ENCODE results near the gene SIK3. TPM values are rescaled to one million over a fixed set of nuclear protein-coding genes. Genes with fewer than 3 reads are reported as not detected.

SIK3 gene
- total RNA-seq, 1 donor from 2014 or later: 54.2 TPM

DNA sequence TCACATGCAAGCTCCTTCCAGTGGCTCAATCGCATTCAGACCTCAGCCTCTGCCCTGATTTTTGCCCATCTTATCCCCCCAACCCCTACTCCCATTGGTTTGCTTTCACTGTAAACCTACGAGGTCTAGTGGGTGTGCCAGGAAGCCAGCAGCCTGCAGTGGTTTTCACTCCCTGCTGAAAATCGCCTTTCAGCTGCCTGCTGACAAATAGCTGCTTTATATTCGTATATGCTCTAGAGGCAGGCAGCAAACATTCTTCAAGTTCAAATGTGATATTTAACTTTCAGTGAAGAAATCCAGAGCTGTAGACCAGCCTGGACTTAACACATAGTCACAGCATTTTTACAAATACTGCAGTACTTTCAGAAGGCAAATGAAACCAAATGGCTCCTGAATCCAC lies 168.1 kb downstream of the SIK3 start:
- peaks cover 10% of the 10 kb centered on the region for H3K9me3 Mint-ChIP-seq
- H3K27ac Mint-ChIP-seq: peak overlapping the region; percentile 90
- peak overlapping the region; percentile 74 for H3K4me3 Mint-ChIP-seq
- H3K27me3 Mint-ChIP-seq (ENCODE audit: insufficient read depth): no peaks in the 10 kb centered on the region
- peak; percentile 34 for DNase-seq (ENCODE audit: low spot score)
- intact Hi-C loops (cut with micrococcal nuclease): loop anchor here (2.0 kb wide), 1 partner anchor 47 kb away; no protein-coding TSS in a partner anchor
- H3K4me1 Mint-ChIP-seq (ENCODE audit: low read depth): peaks cover 69% of the 10 kb centered on the region
- peaks cover 22% of the 10 kb centered on the region for H3K36me3 Mint-ChIP-seq (ENCODE audit: low read depth)

DNA sequence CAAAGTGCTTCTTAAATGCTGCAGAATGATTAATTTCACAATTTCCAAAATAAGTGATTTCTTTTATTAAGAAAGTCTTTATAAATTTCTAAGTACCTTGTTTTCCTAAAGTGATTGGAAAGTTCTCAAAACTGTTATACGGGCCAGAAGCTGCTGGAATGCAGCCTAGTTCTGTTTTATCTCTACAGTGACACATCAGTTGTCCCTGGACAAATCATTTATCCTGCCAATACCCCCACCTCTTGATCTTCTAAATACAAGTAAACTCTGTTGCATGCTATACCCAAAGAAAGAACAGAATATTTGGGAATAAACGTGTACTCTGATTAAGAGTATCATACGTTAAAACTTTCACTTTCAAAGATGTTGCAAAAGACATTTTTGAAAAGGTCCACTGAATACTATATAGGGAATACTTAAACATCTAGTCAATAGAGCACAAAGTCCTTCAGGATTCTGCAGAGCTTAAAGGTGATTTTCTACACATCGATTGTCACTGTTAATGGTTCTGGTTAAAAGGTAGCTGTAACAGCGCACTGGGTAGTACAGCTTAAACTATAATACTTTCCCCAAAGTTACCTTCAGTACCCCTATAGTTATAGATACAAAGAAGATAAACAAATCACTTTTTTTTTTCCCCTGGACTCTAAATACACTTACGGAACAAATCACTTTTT lies 168.7 kb downstream of the SIK3 start:
- no peaks in the 10 kb centered on the region for H3K27me3 Mint-ChIP-seq (ENCODE audit: insufficient read depth)
- H3K27ac Mint-ChIP-seq: peak overlapping the region; percentile 90
- intact Hi-C loops (cut with micrococcal nuclease): loop anchor here (2.0 to 5.0 kb wide), 2 partner anchors 47 to 148 kb away; no protein-coding TSS in a partner anchor
- H3K36me3 Mint-ChIP-seq (ENCODE audit: low read depth): peaks cover 23% of the 10 kb centered on the region
- peaks cover 10% of the 10 kb centered on the region for H3K9me3 Mint-ChIP-seq
- H3K4me3 Mint-ChIP-seq: peak overlapping the region; percentile 74
- peaks cover 75% of the 10 kb centered on the region for H3K4me1 Mint-ChIP-seq (ENCODE audit: low read depth)
- DNase-seq (ENCODE audit: low spot score): no peak

DNA sequence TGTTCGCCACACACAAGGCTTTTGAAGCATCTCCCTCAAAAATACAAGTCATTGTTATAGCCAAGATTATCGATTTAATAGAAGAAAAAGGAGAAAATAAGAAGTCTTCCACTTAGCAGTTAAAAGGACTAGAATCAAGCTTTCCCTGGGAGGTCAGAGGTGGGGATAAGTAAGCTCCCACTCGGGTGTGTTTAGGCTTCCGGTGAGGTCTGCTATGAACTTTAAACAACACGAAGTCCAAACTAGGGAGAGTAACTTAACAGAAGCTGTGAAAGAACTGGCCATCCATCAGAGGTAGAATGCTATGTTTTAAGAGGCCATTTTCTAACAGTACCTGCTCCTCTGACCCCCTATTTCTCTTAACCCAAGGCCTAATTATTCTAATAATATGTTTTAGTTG lies 169.4 kb downstream of the SIK3 start:
- H3K4me1 Mint-ChIP-seq (ENCODE audit: low read depth): peaks cover 78% of the 10 kb centered on the region
- peaks cover 4% of the 10 kb centered on the region for H3K9me3 Mint-ChIP-seq
- intact Hi-C loops (cut with micrococcal nuclease): loop anchor here (5.0 kb wide), 1 partner anchor 148 kb away; no protein-coding TSS in a partner anchor
- H3K36me3 Mint-ChIP-seq (ENCODE audit: low read depth): peaks cover 17% of the 10 kb centered on the region
- H3K4me3 Mint-ChIP-seq: peak overlapping the region; percentile 33
- DNase-seq (ENCODE audit: low spot score): no peak
- H3K27me3 Mint-ChIP-seq (ENCODE audit: insufficient read depth): no peaks in the 10 kb centered on the region
- peak overlapping the region; percentile 77 for H3K27ac Mint-ChIP-seq

DNA sequence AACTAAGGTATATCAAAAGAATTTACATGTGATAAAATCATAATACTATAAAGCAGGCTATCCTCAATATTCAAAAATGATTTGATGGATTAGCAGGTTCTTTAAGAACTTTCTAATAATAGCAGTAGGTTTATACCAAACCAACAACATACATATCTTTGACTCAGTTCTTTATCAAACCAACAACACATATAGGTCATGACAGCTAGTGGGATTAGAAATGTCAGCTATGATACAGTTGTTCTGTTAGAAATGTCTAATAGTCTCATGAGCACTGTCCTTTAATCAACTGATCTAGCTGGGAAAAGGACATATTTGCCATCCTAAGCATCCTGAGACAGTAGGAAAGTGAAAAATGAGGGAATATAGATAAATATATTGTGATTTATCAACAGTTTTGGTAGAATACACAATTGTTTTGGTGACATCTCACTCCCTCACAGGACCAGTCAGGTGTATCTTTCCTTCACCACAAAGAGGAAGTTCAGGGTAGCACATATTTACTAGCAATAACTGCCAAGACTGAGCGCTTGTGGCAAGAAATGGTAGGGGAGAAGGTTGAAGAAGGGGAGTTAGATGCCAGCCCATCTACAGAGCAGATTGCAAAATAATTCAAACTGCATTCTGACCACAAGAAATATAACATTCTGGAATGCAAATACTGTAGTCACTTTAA lies 170.0 kb downstream of the SIK3 start:
- no peaks in the 10 kb centered on the region for H3K27me3 Mint-ChIP-seq (ENCODE audit: insufficient read depth)
- peaks cover 78% of the 10 kb centered on the region for H3K4me1 Mint-ChIP-seq (ENCODE audit: low read depth)
- intact Hi-C loops (cut with micrococcal nuclease): loop anchor here (5.0 kb wide), 1 partner anchor 149 kb away; no protein-coding TSS in a partner anchor
- H3K4me3 Mint-ChIP-seq: peak overlapping the region; percentile 40
- peaks cover 14% of the 10 kb centered on the region for H3K36me3 Mint-ChIP-seq (ENCODE audit: low read depth)
- peak; percentile 6 for DNase-seq (ENCODE audit: low spot score)
- peak overlapping the region; percentile 49 for H3K27ac Mint-ChIP-seq
- H3K9me3 Mint-ChIP-seq: no peaks in the 10 kb centered on the region

DNA sequence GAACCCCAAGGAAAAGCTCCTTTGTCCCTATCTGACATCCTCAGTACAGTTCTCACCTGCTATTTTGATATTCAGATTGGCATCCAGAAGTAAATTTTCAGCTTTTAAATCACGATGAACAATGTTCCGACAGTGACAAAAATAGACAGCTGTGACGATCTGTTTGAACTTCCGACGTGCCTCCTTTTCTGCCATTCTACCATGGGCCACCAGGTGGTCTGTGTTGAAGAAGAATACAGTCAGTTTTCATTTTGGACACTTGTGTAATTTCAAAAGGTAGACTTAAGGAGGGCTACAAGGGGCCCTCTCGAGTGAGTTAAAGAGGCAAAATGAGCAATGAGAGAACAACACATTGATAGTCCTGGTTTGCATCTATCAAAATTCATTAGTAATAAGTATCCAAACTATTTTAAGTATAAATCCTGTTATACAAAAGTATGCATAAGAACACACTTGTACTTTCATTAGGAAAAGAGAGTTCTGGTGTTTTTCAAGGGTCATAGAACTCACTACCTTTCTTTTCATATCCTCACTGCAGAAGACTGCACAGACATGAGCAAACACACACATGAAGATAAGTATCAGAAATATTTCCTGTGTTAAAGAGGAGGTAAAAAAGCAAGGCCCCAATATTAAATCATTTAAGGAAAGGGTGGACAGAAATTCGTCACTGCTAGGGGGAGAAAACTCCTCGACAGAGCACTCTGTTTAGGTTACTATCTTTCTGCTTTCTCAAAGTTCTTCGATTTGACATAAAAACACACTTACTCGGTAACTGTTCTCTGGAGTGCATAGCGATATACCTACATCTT lies 170.9 kb downstream of the SIK3 start:
- H3K27ac Mint-ChIP-seq: peak overlapping the region; percentile 67
- H3K36me3 Mint-ChIP-seq (ENCODE audit: low read depth): peaks cover 14% of the 10 kb centered on the region
- peaks cover 74% of the 10 kb centered on the region for H3K4me1 Mint-ChIP-seq (ENCODE audit: low read depth)
- peak; percentile 5 for DNase-seq (ENCODE audit: low spot score)
- intact Hi-C loops (cut with micrococcal nuclease): loop anchor here (5.0 kb wide), 1 partner anchor 150 kb away; no protein-coding TSS in a partner anchor
- no peaks in the 10 kb centered on the region for H3K9me3 Mint-ChIP-seq
- no peaks in the 10 kb centered on the region for H3K27me3 Mint-ChIP-seq (ENCODE audit: insufficient read depth)
- H3K4me3 Mint-ChIP-seq: peak overlapping the region; percentile 8

DNA sequence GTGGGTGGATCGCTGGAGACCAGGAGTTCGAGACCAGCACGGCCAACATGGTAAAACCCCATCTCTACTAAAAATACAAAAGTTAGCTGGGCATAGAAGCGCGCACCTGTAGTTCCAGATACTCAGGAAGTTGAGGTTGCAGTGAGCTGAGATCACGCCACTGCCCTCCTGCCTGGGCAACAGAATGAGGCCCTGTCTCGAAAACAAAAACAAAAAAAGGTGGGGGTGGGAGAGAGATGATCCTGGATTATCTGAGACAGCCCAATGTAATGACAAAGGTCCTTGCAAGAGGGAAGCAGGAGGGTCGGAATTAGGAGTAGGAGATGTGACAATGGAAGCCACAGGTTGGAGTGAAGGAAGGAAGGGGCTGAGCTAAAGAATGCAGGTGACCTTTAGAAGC lies 173.2 kb downstream of the SIK3 start:
- intact Hi-C loops (cut with micrococcal nuclease): loop anchor here (5.0 kb wide), 1 partner anchor 152 kb away; no protein-coding TSS in a partner anchor
- H3K4me3 Mint-ChIP-seq: peak overlapping the region; percentile 73
- H3K9me3 Mint-ChIP-seq: no peaks in the 10 kb centered on the region
- H3K27ac Mint-ChIP-seq: peak overlapping the region; percentile 93
- DNase-seq (ENCODE audit: low spot score): peak; percentile 11
- peaks cover 61% of the 10 kb centered on the region for H3K4me1 Mint-ChIP-seq (ENCODE audit: low read depth)
- peaks cover 19% of the 10 kb centered on the region for H3K36me3 Mint-ChIP-seq (ENCODE audit: low read depth)
- no peaks in the 10 kb centered on the region for H3K27me3 Mint-ChIP-seq (ENCODE audit: insufficient read depth)

DNA sequence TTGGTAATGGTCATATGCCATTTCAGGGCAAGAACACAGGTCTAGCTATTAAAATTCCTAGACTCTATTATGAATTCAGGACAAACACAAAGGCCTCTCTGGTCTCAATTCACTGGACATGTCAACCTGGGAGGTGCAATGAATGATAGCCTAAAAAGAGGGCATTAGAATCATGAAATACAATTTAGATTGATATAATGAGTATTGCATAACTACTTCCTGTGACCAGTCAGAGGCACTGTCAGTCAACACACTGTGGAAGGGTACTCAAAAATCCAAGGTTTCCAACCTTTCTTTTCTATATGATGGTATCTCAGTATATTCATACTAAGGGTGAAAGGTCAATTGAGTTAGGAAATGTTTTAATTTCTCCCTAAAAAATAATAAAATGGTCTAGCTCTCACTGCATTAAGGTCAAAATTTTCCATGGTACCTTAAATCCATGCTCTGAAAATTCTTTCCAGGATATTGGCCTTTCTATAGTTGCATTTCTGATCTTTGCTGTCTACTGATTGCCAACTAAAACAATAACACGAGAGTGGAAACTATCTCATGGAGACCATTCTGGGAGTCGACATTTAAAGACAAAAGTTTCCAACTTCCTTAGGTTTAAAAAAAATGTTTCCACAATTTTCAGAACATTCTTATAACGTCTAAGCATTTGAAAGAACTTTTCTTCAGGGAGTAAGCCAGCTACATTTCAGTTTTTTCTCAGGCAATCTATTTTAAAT lies 179.1 kb downstream of the SIK3 start:
- Mint-ChIP-seq H3K27ac (no peak overlapping the region), H3K27me3 (ENCODE audit: insufficient read depth) (no peaks in the 10 kb centered on the region), H3K4me3 (no peak overlapping the region), H3K4me1 (ENCODE audit: low read depth) (peaks cover 12% of the 10 kb centered on the region), H3K36me3 (ENCODE audit: low read depth) (peaks cover 9% of the 10 kb centered on the region), H3K9me3 (no peaks in the 10 kb centered on the region)
- DNase-seq (ENCODE audit: low spot score): no peak
- intact Hi-C loops (cut with micrococcal nuclease): no loop called here

DNA sequence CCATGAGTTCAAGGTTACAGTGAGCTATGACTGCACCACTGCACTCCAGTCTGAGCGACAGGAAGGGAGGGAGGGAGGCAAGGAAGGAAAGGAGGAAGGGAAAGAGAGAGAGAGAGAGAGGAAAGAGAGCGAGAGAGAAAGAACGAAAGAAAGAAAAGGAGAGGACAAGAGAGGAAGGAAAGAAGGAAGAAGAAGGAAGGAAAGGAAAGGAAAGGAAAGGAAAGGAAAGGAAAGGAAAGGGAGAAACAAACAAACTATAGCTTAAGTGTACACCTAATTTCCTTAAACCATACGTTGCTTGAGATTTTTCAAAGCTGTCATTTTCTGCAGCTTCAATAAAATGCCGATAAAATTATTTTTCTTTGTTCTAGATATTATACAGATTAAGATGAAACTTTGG lies 180.6 kb downstream of the SIK3 start:
- no peak overlapping the region for H3K27ac Mint-ChIP-seq
- no peak for DNase-seq (ENCODE audit: low spot score)
- peaks cover 9% of the 10 kb centered on the region for H3K36me3 Mint-ChIP-seq (ENCODE audit: low read depth)
- peaks cover 12% of the 10 kb centered on the region for H3K4me1 Mint-ChIP-seq (ENCODE audit: low read depth)
- H3K9me3 Mint-ChIP-seq: no peaks in the 10 kb centered on the region
- no peak overlapping the region for H3K4me3 Mint-ChIP-seq
- intact Hi-C loops (cut with micrococcal nuclease): no loop called here
- no peaks in the 10 kb centered on the region for H3K27me3 Mint-ChIP-seq (ENCODE audit: insufficient read depth)

DNA sequence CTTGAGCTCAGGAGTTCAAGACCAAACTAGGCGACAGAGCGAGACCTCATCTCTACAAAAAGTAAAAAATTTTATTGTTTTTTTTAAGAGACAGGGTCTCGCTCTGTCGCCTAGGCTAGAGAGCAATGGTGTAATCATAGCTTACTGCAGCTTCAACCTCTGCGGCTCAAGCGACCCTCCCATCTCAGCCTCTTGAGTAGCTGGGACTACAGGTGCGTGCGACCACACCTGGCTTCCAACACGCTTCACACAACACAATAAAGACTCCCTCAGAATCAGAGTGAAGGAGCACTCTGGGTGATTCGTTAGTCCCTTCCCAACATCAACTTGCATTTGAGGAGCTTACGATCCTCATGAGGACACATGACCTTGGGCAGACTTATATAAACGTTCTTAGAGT lies 181.3 kb downstream of the SIK3 start:
- H3K4me1 Mint-ChIP-seq (ENCODE audit: low read depth): peaks cover 12% of the 10 kb centered on the region
- H3K27ac Mint-ChIP-seq: no peak overlapping the region
- no peaks in the 10 kb centered on the region for H3K27me3 Mint-ChIP-seq (ENCODE audit: insufficient read depth)
- no peaks in the 10 kb centered on the region for H3K9me3 Mint-ChIP-seq
- DNase-seq (ENCODE audit: low spot score): no peak
- H3K36me3 Mint-ChIP-seq (ENCODE audit: low read depth): peaks cover 7% of the 10 kb centered on the region
- intact Hi-C loops (cut with micrococcal nuclease): no loop called here
- H3K4me3 Mint-ChIP-seq: no peak overlapping the region

DNA sequence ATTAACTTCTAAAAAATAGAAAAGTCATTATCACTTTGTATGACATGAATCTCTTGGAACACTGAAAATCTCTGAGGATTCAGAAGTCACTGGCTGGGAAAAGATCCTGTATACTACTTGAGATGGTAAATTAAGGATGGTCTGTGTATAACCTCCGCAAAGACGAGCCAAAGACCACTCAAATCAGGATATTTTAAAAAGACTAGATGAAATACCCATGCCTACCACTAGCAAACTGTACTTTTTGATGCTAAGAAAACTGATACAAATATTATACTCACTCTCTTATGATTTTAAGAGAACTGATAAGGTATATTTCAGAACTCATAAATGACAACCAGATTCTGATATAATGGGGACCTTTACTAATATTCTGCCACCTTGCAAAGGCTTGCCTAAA lies 182.2 kb downstream of the SIK3 start:
- intact Hi-C loops (cut with micrococcal nuclease): no loop called here
- no peaks in the 10 kb centered on the region for H3K9me3 Mint-ChIP-seq
- H3K4me3 Mint-ChIP-seq: no peak overlapping the region
- H3K27ac Mint-ChIP-seq: no peak overlapping the region
- H3K27me3 Mint-ChIP-seq (ENCODE audit: insufficient read depth): no peaks in the 10 kb centered on the region
- peaks cover 12% of the 10 kb centered on the region for H3K4me1 Mint-ChIP-seq (ENCODE audit: low read depth)
- H3K36me3 Mint-ChIP-seq (ENCODE audit: low read depth): peaks cover 7% of the 10 kb centered on the region
- DNase-seq (ENCODE audit: low spot score): no peak

DNA sequence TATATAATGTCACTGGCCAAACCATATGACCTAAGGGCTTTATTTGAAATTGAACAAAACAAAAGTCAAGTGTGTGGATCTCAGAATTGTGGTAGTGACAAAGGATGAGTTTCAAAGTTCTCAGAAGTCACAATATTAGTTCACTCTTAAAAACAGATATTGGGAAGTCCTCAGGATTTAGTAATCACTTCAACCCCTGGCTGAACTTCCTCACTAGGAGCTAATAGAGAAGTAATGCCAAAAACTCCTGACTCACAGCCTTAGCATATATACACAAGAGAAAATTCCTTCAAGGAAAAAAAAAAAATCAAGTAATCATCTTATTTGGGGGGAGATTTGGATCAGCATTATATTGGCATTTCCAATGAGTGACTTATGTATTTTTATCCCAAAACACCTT lies 185.2 kb downstream of the SIK3 start:
- Mint-ChIP-seq H3K27ac (no peak overlapping the region), H3K4me3 (no peak overlapping the region), H3K36me3 (ENCODE audit: low read depth) (peaks cover 11% of the 10 kb centered on the region), H3K9me3 (no peaks in the 10 kb centered on the region), H3K4me1 (ENCODE audit: low read depth) (peaks cover 6% of the 10 kb centered on the region), H3K27me3 (ENCODE audit: insufficient read depth) (no peaks in the 10 kb centered on the region)
- intact Hi-C loops (cut with micrococcal nuclease): no loop called here
- DNase-seq (ENCODE audit: low spot score): no peak

DNA sequence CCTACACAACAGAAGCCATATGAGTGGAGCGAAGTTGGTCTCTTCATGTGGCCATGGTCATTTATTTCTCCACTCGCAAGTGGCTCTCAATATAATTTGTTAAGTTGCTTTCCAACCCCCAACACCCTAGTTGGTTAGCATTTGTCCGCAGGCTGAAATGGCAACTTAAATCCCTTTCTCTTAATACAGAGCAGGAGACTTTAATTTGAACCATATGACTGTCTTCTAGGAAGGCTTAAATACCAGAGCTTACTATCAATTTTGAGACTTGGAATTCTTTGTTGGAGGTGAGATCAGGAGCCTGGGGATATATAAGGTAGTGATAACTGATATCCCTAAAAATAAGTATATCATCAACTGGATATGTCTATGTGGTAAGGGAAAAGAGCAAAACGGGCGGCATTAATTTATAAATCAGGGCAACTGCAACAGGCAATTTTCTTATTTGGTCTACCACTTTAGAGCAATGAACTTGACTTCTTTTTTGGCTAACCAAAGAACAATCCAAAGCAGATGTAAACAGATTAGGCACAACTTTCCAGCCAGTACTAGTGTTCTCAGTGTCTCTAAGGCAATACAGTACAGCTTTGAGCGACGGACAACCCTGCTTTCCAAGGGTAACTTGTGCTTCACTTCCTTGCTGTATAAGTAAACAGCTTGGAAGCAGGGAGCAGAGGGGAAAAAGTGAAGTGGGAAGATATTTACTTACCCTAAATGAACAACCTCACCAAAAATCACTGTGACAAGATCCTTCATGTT lies 186.1 kb downstream of the SIK3 start:
- Mint-ChIP-seq H3K4me3 (no peak overlapping the region), H3K4me1 (ENCODE audit: low read depth) (peaks cover 6% of the 10 kb centered on the region), H3K27me3 (ENCODE audit: insufficient read depth) (no peaks in the 10 kb centered on the region), H3K9me3 (no peaks in the 10 kb centered on the region), H3K36me3 (ENCODE audit: low read depth) (peaks cover 11% of the 10 kb centered on the region), H3K27ac (no peak overlapping the region)
- DNase-seq (ENCODE audit: low spot score): no peak
- intact Hi-C loops (cut with micrococcal nuclease): no loop called here
